HG02938 (cell line): Measurements from ENCODE around the gene TSPAN14.
A peak's percentile ranks its signal among the peaks of the same experiment; 100 is the strongest.

Experiments used
- ATAC-seq: cut with Tn5 transposase; IDR thresholded peaks from one replicate; pipeline ENCODE4 v1.9.1; 2021; ENCODE audit warnings: mild to moderate bottlenecking, moderate library complexity; ENCODE audit not compliant: unreplicated experiment

The TSPAN14 gene

DNA sequence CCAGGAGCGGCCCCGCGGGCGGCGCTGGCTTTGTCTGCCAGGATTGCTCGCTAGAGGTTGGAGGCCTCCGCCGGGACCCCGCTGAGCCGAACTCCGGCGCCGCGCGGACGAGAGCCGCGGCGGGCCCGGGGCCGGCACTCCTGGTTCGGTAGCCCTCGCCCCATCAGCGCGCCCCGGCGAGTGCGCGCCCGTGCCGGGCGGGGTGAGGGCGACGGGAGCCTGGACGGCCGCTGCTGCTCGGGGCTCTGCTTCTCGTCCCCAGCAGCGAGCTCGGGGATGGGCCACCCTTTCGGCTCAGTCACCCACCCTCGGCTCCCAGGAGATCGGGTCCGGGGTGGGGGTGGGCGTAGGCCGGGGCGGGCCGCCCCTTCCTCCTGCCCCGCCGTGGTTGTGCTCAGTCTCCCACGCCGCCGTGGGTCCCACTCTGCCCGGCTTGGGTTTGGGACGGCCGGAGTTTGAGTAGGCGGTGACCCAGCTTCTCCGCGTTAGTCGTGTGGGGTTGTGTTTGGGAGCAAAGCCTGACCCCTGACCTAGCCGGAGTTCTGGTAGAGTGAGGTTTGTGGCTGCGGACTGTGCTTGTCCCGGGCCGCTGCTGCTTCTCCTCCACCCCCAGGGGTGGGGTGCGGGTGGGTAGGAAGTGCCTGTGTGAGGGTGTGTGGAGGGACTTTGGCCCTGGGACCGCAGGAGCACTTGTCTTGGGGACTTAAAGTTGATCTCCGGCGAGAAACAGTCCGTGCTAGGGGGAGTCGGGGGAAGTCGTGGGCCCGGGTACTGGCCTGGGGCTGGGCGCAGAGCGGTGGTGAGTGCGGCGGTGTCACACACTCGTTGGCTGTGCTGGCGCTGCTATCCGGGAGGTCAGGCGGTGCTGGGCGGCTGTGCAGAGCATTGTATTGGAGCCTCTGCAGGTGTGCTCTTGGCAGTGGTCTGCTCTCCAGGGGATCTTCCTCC lies 677 bp downstream of the TSPAN14 start:
- peak; percentile 21 for ATAC-seq

DNA sequence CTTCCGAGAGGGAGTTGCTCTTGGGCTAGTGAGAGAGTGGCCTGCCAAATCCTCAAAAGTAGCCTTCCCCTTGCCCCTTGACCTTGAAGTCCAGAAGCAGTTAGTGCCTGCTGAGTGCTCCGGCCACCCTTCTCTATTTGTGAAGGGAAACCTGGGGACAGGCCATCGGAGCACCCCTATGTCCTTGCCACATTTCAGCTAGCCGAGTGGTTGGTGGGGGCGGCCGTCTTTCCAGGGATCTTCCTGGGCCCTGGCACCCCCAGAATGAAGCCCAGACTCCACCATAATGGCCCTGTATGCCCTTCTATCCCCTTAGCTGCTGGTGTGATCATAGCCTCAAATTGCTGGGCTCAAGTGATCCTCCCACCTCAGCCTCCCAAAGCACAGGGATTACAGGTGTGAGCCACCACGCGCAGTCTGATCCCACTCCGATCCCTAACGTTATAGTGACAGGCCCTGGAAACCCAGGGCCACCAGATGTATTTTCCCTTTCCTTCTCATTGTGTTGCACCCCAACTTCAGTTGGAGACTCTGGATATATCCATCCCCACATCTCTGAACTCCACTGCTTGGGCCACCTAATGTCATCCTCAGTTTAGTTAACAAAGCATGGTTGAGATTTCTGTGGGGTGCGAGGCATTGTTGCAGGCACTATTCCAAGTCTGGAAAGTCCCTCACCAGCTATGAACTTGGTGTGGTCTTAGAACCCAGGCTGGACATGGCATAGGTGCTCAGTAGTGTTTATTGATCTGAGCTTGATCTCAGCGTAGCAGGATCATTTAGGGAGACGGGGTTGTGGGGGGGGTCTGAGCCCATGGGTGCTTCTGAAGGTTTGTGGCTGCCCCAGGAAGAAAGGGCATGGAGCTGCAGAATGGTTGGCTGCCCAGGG lies 1.6 kb downstream of the TSPAN14 start:
- ATAC-seq: no peak

DNA sequence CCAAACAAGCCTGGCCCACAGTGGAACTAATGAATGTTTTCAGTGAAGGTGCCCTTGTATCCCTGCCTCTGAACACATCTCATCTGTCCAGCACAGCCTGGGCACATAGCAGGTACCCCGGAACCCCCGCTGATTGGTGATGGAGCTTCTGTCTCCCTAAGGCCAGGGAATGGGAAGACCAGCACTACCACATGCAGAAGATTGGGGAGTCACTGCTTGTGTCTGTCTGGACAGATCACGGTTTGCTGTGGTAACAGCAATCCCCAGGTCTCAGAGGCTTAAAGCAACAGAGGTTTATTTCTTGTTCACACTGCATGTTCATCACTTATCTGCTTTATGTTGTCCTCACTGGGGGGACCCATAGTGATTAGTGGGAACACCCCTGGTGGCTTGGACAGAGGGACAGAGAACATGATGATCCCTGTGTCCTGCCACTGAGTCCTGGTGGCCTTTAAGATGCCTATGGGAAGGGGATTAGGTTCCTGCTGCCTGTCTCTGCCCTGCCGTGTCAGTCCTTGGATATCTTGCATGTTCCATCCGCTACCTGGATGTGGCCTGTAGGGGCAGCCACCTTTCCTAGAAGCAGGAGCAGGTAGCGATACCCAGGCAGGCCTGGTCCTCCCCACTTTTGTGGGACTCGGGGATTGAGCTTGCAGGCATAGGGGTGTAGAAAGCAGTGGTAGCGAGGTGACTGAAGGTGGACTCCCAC lies 3.6 kb downstream of the TSPAN14 start:
- no peak for ATAC-seq

DNA sequence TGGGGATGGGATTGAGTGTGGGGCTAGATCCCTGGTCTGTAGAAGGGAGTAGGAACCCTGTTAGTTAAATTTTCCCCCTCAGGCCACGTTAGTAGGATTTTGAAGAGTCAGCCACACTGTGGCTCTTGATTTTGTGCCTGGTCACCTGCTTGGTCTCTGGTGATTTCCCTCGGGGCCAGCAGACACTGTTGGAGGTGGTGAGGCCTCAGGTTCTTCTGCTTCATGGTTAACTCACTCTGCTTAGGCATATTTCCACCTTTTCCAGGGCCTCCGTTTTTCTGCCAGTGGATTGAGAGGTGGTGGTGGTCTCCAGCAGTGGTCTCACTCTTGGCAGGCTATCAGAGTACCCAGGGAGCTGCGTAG lies 4.1 kb downstream of the TSPAN14 start:
- ATAC-seq: no peak

DNA sequence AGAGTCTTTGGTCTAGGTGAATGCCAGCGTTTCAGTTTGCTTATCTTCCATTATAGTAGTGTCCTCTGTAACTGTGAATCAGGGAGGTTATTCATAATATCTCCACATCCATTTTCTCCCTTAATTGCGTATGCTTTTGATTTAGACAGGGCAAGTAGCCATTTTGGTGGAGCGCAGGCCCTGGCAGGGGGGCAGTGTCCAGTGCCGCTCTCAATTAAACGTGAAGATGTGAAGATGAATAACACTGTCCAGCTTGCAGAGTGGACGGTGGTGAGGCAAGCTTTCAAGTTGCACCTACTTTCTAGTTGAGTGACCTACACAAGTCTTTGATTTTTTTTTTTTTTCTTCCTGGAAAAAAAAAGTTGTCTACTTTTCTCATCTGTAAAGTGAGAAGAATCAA lies 4.5 kb downstream of the TSPAN14 start:
- no peak for ATAC-seq

DNA sequence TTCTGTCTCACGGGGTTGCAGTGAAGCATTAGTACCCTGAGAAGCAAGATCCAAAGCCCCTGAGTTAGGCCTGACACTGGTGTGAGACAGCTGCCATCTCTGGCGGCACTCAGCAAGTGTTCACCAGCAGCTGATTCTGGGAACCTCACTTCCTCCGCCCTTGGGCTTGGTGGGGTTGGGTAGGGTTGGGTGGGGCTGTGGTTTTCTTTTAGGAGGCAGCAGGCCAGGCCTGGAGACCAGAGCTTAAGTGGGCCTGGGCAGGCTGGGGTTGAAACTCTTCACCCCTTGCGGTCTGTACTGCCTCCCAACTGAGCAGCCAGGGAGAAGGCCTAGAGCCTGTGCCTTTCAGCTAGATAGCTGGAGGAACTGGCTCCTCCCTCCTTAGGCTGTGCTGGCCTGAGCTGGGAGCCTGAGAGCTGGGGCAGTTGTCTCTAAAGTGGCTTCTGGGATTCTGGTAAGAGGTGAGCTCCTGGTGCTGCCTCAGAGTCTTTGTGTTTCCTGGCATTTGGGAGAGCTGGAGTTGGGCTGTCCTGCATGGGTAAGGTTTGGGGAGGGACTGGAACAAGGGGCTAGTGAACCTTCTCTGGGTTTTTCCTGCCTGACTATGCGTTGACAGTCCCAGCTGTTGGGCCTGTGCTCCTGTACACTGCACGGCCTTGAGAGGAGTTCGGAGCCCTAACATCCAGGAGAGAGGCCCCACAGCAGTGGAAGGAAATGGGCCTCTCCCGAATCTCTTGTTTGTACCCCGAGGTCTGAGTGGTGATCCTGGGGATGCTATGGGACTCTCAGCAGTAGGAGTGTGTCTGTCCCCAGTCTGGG lies 5.1 kb downstream of the TSPAN14 start:
- ATAC-seq: peak; percentile 31

DNA sequence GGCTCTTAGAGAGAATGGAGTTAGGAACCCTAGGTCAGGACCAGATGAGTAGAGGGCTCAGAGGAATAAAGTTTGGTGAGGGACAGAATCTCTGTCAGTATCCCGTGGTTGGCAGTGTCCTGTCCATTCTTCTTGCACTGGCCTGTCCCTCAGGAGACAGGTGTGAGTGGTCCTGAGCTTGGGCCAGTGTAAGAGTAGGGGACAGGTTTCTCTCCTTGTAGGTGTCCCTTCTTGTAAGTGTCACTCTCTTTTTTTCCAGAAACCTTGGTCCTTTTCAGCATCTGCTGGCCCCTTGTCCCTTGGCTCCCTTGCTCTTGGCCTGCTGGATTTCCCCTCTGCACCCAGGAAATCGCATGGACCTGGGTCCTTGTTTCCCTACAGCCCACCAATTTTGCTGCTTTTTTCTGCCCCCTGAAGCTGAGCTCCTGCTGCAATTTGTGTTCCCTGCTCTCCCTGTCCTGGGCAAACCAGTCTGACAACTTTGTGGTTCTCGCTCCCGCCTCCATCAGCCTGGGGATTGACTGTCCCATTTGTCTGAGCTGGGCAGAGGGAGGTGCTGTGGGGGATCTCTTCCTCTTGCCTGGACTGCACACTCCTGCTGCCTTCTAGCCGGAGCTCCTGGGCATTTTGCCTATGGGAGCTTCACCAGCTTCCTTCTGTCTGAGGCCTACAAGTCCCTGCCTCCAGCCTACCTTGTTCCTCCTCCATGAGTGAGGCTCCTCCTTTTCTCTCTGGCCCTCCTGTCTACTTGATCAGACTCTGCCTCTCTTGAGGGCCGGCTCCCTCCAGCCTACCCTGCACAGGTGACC lies 6.5 kb downstream of the TSPAN14 start:
- ATAC-seq: no peak

DNA sequence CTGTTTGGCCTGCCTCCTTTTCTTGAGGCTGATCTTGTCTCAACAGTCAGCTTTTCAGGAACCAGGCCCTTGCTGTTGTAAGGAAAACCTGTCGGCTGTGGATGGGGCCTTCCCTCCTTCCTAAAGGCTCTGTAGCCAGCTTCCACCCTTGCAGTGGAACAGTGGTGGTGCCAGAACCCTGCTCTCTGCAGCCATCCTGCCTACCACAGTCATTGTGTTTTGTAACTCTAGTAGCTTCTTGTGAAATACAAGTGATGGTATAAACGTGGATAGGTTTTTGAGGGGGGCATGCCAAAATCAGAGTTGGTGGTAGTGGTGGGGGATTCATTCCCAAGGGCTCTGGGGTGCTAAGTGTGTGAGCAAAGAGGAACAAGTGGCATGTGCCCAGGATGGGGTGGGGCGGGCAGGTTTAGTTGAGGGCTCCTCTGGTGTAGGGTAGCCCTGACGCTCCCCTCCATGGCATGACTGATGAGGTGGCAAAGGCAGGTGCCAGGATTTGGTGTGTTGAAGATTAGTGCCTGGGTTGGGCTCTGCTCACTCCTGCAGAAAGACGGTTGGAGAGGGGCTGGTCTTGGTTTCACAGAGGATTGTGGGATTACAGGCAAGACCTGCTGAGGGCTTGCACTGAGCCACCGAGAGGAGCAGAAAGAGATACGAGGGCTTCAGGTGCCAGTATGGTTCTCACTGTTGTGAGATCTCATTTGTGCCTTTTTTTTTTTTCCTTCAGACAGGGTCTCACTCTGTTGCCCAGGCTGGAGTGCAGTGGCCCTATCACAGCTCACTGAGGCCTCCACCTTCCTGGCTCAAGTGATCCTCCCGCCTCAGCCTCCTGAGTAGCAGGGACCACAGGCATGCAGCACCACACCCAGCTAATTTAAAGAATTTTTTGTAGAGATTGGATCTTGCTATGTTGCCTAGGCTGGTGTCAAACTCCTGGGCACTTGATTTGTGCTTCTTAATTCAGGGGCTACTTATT lies 7.4 kb downstream of the TSPAN14 start:
- ATAC-seq: no peak

DNA sequence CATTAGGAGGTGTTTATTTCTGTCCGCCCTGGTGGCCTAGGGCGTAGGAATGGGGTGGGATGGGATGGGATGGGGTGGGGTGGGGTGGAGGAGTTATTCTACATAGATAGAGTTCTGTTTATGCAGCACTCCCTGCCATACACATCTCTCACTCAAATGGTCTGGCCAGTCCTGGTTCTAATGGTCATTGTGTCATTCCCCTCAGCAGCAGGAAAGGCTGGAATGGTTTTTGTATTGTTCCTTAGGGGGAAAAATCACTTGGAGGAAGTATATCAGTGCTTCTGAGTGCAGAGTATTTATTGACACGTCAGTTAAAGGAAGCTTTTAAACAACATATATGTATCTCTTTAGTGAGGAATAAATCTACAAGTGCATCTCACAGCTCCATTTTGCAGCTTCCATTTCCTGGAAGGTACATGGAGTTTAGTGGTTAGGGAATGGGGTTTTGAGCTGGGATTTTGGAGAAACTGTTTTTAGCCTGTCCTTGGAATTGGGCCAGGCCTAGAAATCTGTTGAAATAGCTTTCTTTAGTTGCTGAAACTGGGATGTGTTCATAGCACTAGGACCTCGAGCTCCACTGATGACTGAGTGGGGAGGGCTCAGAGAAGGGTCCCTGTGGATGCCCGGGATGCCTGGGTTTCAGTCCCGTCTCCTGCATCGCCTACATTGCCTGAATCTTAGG lies 8.3 kb downstream of the TSPAN14 start:
- no peak for ATAC-seq

DNA sequence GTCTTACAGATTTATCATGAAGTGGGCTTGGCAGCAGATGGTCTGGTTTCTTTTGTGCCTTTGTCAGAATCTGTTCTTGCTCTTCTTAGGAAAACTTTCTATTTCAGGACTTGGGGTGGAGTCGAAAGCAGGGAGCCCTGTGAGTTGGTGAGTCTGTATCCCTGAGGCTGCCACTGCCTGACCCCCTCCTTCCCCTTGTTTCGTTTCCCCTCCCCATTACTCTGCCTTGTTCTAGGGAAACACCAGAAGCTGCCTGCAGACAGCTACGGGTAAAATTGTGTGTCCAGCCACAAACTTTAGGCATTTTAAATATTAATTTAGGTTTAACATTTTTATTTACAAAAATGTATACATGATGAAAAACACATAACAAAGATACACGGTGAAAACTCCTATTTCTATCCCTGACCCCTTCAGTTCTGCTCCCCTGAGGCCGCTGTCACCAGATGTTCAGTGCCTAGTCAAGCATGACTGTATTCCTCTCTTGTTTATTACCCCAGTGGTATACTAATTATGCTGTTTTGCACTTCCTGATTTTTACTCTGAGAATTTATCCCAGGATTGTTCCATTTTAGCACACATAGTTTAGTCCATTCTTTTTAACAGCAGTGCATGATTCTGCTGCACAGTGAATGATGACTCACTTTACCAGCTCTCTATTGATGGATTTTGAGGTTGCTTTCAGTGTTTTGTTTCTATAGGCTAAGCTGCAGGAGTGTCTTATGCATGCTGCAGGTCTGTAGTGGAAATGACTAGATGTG lies 9.1 kb downstream of the TSPAN14 start:
- no peak for ATAC-seq

DNA sequence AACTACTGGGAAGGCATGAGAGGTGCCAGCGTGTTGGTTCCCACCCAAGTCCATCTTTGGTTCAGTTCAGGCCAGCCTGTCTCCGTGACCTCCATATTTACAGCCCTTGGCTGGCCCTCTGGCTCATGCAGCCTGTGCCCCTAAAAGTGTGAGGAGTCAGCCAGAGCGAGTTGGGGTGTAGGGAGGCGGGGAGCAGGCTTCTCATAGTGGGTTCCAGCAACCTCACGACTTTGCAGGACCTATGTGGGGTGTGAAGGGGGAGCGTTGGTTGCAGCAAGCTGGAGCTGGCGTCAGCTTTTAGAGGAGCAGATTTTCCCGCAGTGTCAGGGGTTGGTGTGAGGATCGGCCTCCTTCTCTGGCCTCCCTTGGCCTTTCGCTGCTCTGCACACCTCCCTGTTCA lies 9.8 kb downstream of the TSPAN14 start:
- ATAC-seq: no peak

DNA sequence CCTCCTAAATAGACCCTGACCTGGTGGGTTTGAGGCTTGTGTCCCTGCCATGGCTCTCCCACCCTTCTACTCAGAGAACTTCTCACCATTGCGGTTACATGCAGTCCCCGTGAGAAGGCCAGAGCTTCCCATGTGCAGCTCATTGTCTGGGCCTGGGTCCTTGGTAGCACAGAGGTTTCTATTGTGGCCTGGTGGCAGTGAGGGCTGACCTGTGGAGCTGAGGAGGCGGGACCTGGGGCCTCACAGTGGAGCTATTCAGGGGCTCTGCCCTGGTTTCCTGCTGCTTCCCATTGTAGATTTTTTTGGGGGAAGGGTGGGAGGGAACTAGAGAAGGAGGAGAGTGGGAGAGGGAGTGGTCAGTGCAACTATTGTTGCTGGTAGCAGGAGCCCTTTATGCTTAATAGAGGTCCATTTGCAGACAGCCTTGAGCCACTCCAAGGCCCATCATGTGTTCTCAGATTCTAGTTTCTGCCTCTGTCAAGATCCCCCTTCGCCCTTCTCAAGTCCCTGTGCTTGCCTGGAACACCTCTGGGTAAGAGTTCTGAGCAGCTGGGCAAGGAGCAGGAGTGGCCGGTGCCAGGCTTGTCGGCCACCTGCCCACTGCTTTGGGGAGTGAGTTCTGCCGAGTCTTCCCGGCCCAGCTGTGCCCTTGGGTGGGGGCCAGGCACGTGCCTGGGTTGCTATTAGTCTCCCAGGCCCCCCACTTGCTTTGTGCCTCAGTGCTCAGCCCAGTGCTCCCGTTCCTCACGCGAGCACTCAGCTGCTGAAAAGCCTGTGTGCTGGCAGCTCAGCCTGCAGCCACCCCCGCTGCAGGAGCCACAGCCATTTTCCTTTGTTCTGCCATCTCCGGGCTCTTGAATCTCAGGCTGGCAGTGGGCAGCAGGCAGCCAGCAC lies 10.7 kb downstream of the TSPAN14 start:
- ATAC-seq: no peak

DNA sequence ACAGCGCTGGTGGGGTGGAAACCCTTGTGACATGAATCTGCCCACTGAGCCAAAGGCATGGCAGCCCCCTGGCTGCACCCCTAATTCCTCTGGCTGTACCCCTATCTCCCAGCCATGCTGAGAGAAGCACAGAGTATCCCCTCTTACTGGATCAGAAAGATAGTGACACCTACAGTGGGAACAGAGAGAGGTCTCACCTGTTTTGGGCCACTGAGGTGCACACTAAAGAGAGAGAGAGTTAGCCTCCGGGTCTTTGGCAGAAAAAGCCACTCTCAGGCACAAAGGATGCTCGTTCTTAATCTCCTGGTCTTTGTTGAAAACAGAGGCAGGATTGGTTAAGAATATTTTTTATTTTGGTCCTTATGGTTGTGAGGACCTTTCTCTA lies 11.3 kb downstream of the TSPAN14 start:
- no peak for ATAC-seq

DNA sequence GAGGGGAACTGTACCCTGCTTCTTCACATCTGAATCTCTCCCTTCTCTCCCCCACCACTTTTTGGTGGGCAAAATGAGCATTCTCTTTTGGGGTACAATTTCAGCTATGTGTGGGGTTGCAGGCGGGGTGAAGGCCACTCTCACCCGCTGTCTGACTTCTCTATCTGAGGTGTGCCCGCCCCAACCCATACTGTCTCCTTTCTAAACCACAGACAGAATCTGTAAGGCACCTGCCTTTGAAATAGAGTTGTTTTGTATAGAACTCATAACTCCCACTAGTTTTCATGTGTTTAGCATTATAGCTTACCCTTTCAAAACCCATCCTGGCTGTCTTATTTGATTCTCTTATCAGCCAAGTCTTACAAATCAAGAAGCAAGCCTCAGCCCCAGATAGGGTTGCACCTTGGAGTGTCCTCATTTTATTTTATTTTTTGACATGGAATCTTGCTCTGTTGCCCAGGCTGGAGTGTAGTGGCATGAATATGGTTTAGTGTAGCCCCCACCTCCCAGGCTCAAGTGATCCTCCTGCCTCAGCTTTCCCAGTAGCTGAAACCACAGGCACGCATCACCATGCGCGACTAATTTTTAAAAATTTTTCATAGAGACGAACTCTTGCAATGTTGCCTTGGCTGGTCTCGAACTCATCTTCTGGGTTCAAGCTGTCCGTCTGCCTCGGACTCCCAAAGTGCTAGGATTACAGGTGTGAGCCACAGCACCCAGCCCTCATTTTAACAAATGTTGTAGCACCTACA lies 11.9 kb downstream of the TSPAN14 start:
- peak; percentile 39 for ATAC-seq

DNA sequence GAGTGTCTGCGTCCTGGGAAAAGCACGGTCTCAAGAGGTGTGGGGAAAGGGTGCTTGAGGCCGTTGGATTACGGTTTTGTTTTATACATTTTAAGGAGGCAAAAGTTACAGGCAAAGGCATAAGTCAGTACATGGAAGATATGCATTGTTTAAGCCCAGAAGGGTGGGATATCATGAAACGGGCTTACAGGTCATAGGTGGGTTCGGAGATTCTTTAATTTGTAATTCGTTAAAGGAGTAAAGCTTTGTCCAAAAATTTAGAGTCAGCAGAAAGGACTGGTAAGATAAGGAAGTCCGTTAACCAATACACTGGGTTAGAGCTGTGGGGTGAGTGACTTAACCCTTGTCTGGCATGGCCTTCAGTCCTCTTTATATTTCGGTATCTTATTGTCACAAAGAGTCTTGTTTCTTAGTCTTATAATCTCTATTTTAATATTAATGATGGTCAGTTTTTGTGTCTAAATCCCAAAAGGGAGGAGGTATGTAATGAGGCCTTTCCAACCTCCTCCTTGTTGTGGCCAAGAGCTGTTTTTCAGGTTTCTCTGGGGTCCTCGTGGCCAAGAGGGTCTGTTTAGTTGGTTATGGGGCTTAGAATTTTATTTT lies 12.7 kb downstream of the TSPAN14 start:
- no peak for ATAC-seq
